OCI-LY1 (cell line): Measurements from ENCODE around the gene NLK.

Experiments
- H2AFZ ChIP-seq: fragments of 200-600 bp; sonication (generic), shearing (Covaris generic); 2 replicates; pipeline ENCODE4 v1.6.0; 2014; ENCODE audit warnings: antibody characterized with exemption, mild to moderate bottlenecking, low read length
- H3F3A ChIP-seq: fragments of 200-600 bp; sonication (generic), shearing (Covaris generic); 2 replicates; pipeline ENCODE4 v1.6.0; 2014; ENCODE audit warnings: mild to moderate bottlenecking, antibody characterized with exemption, low read length, moderate library complexity; ENCODE audit not compliant: insufficient read depth
- H3K27ac ChIP-seq: fragments of 200-600 bp; sonication (generic); 2 replicates; pipeline ENCODE4 v1.5.1; 2014; ENCODE audit warnings: low read length, mixed run types, mild to moderate bottlenecking, low read depth; ENCODE audit not compliant: poor library complexity, severe bottlenecking
- H3K27me3 ChIP-seq: fragments of 200-600 bp; sonication (generic); 2 replicates; pipeline ENCODE4 v1.6.0; 2014; ENCODE audit warnings: antibody characterized with exemption, mild to moderate bottlenecking, low read length, moderate library complexity; ENCODE audit not compliant: insufficient read depth
- H3K36me3 ChIP-seq: fragments of 200-600 bp; sonication (generic); 2 replicates; pipeline ENCODE4 v1.6.1; 2014; ENCODE audit warnings: mild to moderate bottlenecking, antibody characterized with exemption, low read length, moderate library complexity, mixed read lengths; ENCODE audit not compliant: insufficient read depth
- H3K4me1 ChIP-seq: fragments of 200-600 bp; sonication (generic); 2 replicates; pipeline ENCODE4 v1.5.1; 2014; ENCODE audit warnings: mild to moderate bottlenecking, low read length, moderate library complexity; ENCODE audit not compliant: insufficient read depth, severe bottlenecking
- H3K4me2 ChIP-seq: fragments of 200-600 bp; sonication (generic), shearing (Covaris generic); 2 replicates; pipeline ENCODE4 v1.6.1; 2014; ENCODE audit warnings: low read length
- H3K4me3 ChIP-seq: fragments of 200-600 bp; sonication (generic); 2 replicates; pipeline ENCODE4 v1.5.1; 2014; ENCODE audit warnings: low read length, low read depth, mild to moderate bottlenecking, mixed read lengths; ENCODE audit not compliant: poor library complexity, severe bottlenecking
- H3K79me2 ChIP-seq: fragments of 200-600 bp; shearing (Covaris generic); 2 replicates; pipeline ENCODE4 v1.6.1; 2016; ENCODE audit warnings: mixed run types, low read length, mixed read lengths; ENCODE audit not compliant: insufficient read depth
- H3K9ac ChIP-seq: fragments of 200-600 bp; sonication (generic), shearing (Covaris generic); 2 replicates; pipeline ENCODE4 v1.6.1; 2014; ENCODE audit warnings: mild to moderate bottlenecking, low read length, mixed read lengths
- H3K9me2 ChIP-seq: fragments of 200-600 bp; sonication (generic), shearing (Covaris generic); 2 replicates; pipeline ENCODE4 v1.6.1; 2014; ENCODE audit warnings: low read depth, mild to moderate bottlenecking, low read length, mixed read lengths
- H3K9me3 ChIP-seq: fragments of 200-600 bp; shearing (Covaris generic); 2 replicates; pipeline ENCODE4 v1.6.1; 2014; ENCODE audit warnings: low read length, mixed read lengths
- H4K20me1 ChIP-seq: fragments of 200-600 bp; sonication (generic), shearing (Covaris generic); 2 replicates; pipeline ENCODE4 v1.6.0; 2016; ENCODE audit warnings: mild to moderate bottlenecking, low read length; ENCODE audit not compliant: insufficient read depth
- EZH2 ChIP-seq: fragments of 200-600 bp; sonication (generic), shearing (Covaris generic); IDR thresholded peaks from 2 replicates; pipeline ENCODE4 v1.8.0; 2017; ENCODE audit warnings: borderline replicate concordance, mixed run types, mild to moderate bottlenecking, antibody characterized with exemption, low read length, moderate library complexity, mixed read lengths
- TF ChIP-seq, protein P1 (sequence below): fragments of 200-600 bp; sonication (generic), shearing (Covaris generic); IDR thresholded peaks from 2 replicates; pipeline ENCODE4 v1.5.1; 2017; ENCODE audit warnings: mild to moderate bottlenecking, antibody characterized with exemption, low read length, moderate library complexity, mixed read lengths

NLK gene

DNA sequence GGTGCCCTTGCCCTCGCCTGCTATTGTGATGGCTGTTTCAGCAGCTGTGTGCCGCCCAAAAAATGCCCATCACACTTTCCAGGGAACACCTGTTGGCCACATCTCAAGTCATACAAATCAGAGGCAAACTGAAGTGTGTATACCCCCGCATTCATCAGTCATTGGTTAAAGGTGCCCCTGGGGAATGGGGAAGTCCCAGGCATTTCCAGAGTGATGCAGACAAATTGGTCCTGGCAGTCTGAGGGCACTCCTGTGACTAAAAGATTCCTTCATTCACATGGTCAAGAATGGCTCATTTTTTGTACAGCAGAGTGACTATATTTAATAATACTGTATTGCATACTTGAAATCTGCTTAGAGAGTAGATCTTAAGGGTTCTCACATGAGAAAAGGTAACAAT is 173.6 kb downstream of the NLK start:
- Histone ChIP-seq H3K27ac (no peak overlapping the region), H3K27me3 (no peaks in the 10 kb centered on the region), H3K4me2 (no peak overlapping the region), H3K79me2 (no peaks in the 10 kb centered on the region), H3K9me2 (no peaks in the 10 kb centered on the region), H3K9me3 (no peaks in the 10 kb centered on the region), H3K9ac (no peak overlapping the region), H4K20me1 (no peaks in the 10 kb centered on the region), H3K4me3 (no peak overlapping the region), H3F3A (no peaks in the 10 kb centered on the region), H3K36me3 (no peaks in the 10 kb centered on the region), H2AFZ (no peak overlapping the region), H3K4me1 (no peaks in the 10 kb centered on the region)
- TF ChIP-seq, protein P1, sequence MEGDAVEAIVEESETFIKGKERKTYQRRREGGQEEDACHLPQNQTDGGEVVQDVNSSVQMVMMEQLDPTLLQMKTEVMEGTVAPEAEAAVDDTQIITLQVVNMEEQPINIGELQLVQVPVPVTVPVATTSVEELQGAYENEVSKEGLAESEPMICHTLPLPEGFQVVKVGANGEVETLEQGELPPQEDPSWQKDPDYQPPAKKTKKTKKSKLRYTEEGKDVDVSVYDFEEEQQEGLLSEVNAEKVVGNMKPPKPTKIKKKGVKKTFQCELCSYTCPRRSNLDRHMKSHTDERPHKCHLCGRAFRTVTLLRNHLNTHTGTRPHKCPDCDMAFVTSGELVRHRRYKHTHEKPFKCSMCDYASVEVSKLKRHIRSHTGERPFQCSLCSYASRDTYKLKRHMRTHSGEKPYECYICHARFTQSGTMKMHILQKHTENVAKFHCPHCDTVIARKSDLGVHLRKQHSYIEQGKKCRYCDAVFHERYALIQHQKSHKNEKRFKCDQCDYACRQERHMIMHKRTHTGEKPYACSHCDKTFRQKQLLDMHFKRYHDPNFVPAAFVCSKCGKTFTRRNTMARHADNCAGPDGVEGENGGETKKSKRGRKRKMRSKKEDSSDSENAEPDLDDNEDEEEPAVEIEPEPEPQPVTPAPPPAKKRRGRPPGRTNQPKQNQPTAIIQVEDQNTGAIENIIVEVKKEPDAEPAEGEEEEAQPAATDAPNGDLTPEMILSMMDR = no peak
- no peak for TF ChIP-seq EZH2

- H3K4me3 ChIP-seq = no peak overlapping the region
- no peaks in the 10 kb centered on the region for H3K9me2 ChIP-seq
- TF ChIP-seq, protein P1 = no peak
- H2AFZ ChIP-seq = no peak overlapping the region
- no peak overlapping the region for H3K4me2 ChIP-seq
- no peak overlapping the region for H3K27ac ChIP-seq
- H3K27me3 ChIP-seq = no peaks in the 10 kb centered on the region
- H3K4me1 ChIP-seq = no peaks in the 10 kb centered on the region
- H3F3A ChIP-seq = no peaks in the 10 kb centered on the region
- no peaks in the 10 kb centered on the region for H3K9me3 ChIP-seq
- no peak overlapping the region for H3K9ac ChIP-seq
- no peaks in the 10 kb centered on the region for H3K79me2 ChIP-seq
- H3K36me3 ChIP-seq = no peaks in the 10 kb centered on the region
- H4K20me1 ChIP-seq = no peaks in the 10 kb centered on the region
Measured at GRCh38 chr17:28216528-28216927, 174.1 kb downstream of the NLK start.

GRCh38 chr17:28219771-28220170 is 177.3 kb downstream of the NLK start:
- Histone ChIP-seq H3K79me2 (no peaks in the 10 kb centered on the region), H3K27ac (no peak overlapping the region), H3K9ac (no peak overlapping the region), H2AFZ (no peak overlapping the region), H3K27me3 (no peaks in the 10 kb centered on the region), H3F3A (no peaks in the 10 kb centered on the region), H3K9me3 (no peaks in the 10 kb centered on the region), H3K4me3 (no peak overlapping the region), H3K4me1 (no peaks in the 10 kb centered on the region), H3K9me2 (no peaks in the 10 kb centered on the region), H3K36me3 (no peaks in the 10 kb centered on the region), H3K4me2 (no peak overlapping the region), H4K20me1 (no peaks in the 10 kb centered on the region)
- no peak for TF ChIP-seq EZH2
- TF ChIP-seq, protein P1 = no peak
